Dedifferentiated amniotic fluid mesenchymal stem cell (primary cell): ENCODE results near the gene DCTN2.
"Not testable (repeated sequence)": the region's sequence is repeated elsewhere in the genome, so short reads cannot be mapped to it uniquely, and the experiment has no call there.

ENCODE experiments used
- DNase-seq: peaks from one replicate; pipeline ENCODE4 v3.0.0-alpha.2; 2016; ENCODE audit errors: extremely low spot score

DCTN2 gene

GRCh38 chr12:57515408-57515933, 31.5 kb downstream of the DCTN2 start:
- DNase-seq: no peak

DNA sequence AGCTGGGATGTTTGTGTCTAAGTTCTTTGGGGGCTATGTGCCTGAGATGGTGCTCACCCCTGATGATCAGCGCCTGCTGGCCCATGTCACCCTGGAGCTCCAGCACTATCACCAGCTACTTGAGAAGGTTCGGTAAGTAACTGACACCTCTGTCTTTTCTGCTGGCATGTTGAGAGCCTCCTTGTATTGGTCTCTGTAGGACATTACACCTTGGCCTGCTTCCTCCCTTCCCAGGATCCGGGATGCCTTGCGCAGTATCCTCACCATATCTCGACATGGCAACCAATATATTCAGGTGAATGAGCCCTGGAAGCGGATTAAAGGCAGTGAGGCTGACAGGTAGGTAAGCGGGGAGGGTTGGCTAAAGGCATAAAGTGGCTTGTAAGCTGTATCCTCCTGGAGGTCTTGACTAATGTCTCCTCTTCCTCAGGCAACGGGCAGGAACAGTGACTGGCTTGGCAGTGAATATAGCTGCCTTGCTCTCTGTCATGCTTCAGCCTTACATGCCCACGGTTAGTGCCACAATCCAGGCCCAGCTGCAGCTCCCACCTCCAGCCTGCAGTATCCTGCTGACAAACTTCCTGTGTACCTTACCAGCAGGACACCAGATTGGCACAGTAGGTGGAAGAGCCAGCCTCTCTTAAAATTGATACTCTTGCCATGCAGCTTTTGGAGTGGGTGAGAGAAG, 32.1 kb downstream of the DCTN2 start:
- DNase-seq: no peak

GRCh38 chr12:57514246-57514645, 32.7 kb downstream of the DCTN2 start:
- not testable (repeated sequence) for DNase-seq

DNA sequence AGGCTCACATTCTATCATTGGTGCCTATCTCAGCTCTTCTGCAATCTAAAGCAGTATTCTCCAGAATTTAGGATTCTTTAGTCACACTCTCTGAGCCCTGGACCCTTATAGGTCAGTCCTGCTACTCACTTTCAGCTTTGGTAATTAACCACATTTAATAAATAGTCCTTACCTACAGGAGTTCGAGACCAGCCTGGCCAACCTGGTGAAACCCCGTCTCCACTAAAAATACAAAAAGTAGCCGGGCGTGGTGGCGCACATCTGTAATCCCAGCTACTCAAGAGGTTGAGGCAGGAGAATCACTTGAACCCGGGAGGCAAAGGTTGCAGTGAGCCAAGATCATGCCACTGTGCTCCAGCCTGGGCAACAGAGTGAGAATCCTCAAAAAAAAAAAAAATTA, 33.3 kb downstream of the DCTN2 start:
- not testable (repeated sequence) for DNase-seq

DNA sequence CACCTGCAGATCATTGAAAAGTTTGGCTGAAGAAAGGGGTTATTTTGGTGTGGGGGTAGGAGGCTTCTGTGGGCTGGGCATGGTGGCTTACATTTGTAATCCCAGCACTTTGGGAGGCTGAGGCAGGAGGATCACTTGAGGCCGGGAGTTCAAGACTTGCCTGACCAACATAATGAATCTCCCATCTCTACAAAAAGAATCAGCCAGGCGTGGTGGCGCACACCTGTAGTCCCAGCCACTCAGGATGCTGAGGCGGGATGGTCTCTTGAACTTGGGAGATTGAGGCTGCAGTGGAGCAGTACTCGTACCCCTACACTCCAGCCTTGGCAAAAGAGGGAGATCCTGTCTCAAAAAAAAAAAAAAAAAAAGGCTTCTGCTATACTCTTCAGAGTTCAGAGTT, 33.7 kb downstream of the DCTN2 start:
- no peak for DNase-seq

GRCh38 chr12:57512665-57513064, 34.3 kb downstream of the DCTN2 start:
- DNase-seq: no peak

DNA sequence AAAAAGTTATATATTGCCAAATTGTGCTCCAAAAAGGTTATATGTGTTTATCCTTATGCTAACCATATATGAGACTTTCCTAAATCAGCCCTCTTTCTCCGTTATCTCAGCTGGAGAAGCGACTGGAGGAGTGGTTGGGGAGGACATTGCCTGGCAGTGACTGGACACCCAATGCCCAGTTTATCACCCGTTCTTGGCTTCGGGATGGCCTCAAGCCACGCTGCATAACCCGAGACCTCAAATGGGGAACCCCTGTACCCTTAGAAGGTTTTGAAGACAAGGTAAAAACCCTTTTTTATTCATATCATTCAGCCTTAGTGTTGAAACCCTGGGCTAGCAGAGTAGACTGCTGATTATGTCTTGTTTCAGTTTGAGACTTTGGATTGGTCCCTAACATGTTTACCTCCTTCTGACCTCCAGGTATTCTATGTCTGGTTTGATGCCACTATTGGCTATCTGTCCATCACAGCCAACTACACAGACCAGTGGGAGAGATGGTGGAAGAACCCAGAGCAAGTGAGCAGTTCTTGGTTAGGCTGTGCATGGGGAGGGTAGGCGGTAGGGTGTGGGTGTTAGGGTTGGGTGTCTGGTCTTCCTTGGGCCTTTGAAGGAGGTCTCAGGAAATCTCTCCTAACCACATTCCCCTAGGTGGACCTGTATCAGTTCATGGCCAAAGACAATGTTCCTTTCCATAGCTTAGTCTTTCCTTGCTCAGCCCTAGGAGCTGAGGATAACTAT, 35.2 kb downstream of the DCTN2 start:
- DNase-seq: no peak

GRCh38 chr12:57511161-57511560, 35.8 kb downstream of the DCTN2 start:
- DNase-seq: no peak

- DNase-seq: not testable (repeated sequence)
Measured at GRCh38 chr12:57507796-57508195, 39.2 kb downstream of the DCTN2 start.

GRCh38 chr12:57506541-57506940, 40.5 kb downstream of the DCTN2 start:
- DNase-seq: not testable (repeated sequence)

GRCh38 chr12:57502311-57502969, 44.6 kb downstream of the DCTN2 start:
- DNase-seq: not testable (repeated sequence)

GRCh38 chr12:57500213-57500612, 46.8 kb downstream of the DCTN2 start:
- no peak for DNase-seq

DNA sequence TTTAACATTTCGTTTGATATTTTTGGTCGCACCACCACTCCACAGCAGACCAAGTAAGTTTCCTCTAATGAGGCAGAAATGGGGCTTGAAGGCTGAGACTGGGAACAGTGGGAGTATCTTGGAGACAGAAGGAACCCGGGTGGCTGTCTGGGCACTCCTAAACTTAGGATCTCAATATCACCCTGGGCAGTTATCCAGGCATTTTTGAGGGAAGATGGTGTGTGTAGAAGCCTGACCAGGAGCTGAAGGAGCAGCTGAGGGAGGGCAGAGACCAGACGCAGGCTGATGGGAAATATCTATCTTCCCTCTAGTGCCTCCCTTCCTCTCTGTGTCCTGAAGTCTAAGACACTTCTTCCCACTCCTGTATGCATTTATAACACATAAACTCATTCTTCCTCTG, 48.4 kb downstream of the DCTN2 start:
- no peak for DNase-seq

- no peak for DNase-seq
Measured at GRCh38 chr12:57498132-57498502, 48.9 kb downstream of the DCTN2 start.

GRCh38 chr12:57497223-57498131, 49.5 kb downstream of the DCTN2 start:
- no peak for DNase-seq

- DNase-seq: no peak
Measured at GRCh38 chr12:57496822-57497221, 50.2 kb downstream of the DCTN2 start.

GRCh38 chr12:57495051-57495701, 51.8 kb downstream of the DCTN2 start:
- DNase-seq: not testable (repeated sequence)

DNA sequence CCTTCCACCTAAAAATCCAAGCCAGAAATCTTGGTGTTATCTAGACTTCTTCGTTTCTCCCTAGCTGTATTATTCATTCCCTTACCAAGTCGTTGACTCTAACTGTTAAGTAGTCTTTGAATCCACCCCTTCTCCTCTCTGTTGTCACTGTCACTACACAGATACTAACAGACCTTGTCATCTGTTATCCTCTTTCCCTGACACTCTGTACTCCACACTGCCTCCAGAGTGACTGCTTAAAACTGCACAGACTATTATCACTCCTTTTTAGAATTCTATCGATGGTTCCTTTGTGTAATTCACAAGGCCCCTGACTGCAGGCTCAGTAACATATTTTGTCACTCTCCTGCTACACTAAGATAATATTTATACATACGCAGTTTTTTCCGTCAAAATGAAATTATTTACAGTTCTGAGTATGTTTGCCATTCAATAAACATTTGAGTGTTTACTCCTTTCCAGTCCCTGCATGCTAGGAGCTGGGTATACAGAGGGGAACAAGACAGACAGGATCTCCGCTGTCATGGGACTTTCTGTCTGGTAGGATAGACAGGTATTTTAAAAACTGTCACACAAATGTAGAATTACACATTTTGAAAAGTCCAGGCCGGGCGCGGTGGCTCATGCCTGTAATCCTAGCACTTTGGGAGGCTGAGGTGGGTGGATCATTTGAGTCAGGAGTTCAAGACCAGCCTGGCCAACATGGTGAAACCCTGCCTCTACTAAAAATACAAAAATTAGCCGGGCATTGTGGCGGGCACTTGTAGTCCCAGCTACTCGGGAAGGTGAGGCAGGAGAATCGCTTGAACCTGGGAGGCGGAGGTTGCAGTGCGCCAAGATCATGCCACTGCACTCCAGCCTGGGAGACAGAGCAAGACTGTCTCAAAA, 55.4 kb downstream of the DCTN2 start:
- no peak for DNase-seq

DNA sequence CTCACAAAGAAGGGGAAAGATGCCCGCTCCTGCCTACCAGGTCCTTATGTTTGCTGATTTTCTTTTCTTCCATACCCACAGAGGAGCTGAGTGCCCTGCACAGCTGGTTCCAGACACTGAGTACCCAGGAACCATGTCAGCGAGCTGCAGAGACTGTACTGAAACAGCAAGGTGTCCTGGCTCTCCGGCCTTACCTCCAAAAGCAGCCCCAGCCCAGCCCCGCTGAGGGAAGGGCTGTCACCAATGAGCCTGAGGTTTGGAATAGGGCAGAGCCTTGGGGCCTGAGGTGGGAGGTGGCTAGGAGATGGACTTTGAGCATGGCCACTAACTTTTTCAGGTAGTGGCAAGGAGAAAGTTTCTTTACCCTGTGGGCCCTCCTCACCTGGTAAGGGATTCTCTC, 56.9 kb downstream of the DCTN2 start:
- DNase-seq: no peak

- no peak for DNase-seq
Measured at GRCh38 chr12:57489157-57489641, 57.8 kb downstream of the DCTN2 start.
